Measurements from ENCODE around the gene PTPRC.
A peak's percentile ranks its signal among the peaks of the same experiment; 100 is the strongest.

PTPRC gene

DNA sequence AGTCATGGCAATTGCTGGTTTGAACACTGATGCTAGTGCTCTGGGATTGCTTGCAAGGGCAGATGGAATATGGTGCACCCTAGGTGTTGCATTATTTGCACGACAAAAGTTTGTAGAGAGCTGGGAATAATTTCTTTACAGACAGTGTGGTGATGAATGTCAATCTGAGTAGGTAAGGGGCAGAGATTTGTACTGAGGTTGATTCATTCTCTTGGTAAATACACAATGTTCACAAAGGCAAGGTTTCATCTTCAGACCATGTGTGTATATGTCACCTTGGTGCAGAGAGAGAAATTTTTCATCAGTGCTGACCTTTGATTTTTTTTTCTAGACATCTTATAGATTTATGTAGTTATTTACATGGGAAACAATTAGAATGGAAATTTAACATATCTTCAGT is 5.0 kb downstream of the PTPRC start:
- no peak for DNase-seq (ENCODE audit: low spot score)

DNA sequence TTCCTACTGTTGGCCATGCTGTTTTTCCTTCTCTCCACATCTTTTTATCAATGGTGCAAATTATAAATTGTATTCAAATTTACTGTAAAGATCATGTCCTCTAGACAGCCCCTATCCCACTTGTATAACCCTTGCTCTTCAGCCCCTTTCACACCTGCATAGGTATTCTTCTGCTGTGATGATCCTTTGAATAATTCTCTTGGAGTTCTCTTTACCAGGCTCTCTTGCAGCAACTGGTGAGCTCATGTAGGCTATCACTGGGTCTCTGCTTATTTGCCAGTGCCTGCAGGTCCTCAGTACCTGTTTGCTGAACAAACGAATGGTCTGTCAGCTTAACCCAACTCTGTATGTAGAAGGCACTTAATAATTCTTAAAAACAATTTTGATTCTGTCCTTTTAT is 8.2 kb downstream of the PTPRC start:
- DNase-seq (ENCODE audit: low spot score): no peak

DNA sequence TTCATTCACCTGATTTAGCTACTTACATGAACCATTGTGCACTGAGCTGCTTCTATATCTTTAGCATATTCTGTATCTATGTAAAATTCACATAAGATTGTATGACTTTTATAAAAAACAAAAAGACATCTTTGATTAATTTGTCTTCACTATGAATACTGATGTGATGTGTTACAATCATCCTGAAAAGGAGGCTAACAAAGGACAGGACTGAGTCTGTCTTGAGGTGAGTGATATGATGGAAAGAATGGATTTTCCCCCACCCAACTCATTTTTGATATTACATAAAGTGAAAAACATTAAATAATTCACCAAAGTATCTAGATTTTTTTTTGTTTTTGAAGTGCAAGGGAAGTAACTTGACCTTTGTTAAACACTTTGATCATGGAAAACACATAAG is 9.8 kb downstream of the PTPRC start:
- DNase-seq (ENCODE audit: low spot score): no peak

DNA sequence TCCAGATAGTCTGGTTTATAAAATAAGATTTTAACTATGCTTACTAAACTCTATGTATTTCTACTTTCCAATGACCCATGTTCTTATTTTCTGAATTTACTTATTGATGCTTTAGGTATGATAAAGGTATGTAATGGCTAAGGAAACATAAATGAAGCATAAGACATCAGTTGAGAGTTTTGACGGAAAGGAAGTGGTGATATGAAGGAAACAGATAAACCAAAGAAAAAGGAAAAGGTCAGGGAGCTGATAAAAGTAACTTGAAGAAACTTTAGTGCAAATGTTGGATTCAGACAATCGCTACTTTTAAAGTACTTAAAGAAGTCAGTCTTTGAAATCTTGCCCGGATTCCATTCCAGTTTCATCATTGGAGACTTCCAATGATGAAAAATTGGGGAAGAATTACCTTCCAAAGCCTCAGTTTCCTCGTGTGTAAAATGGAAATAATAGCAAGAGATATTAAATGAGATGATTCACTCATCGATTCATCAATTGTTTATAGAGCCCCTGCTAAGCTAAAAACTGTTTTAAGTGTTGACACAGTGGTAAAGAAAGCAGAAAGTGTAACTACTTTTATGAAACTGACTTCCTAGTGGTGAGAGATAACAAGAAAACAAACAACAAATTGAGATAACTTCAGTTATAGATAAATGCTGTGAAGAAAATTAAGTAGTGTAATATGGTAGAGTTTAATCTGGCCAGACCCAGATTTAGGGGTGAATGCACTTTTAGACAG is 10.6 kb downstream of the PTPRC start:
- DNase-seq (ENCODE audit: low spot score): no peak

DNA sequence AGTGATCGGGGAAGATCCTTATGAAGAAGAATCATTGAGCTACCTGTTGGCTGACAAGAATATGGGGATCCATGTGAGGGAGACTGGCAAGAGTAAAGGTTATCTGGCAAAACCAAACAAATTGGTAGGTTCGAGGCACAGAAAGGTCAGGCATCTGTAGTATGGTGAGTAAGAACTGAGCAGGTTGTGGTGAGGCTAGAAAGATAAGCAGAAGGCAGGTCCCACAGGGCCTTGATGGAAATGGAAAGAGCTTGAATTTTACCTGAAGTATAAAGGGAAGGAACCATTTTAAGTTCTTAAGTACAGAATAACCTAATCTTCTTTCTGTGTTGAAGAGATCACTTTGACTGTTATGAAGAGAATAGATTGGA is 11.1 kb downstream of the PTPRC start:
- no peak for DNase-seq (ENCODE audit: low spot score)

DNA sequence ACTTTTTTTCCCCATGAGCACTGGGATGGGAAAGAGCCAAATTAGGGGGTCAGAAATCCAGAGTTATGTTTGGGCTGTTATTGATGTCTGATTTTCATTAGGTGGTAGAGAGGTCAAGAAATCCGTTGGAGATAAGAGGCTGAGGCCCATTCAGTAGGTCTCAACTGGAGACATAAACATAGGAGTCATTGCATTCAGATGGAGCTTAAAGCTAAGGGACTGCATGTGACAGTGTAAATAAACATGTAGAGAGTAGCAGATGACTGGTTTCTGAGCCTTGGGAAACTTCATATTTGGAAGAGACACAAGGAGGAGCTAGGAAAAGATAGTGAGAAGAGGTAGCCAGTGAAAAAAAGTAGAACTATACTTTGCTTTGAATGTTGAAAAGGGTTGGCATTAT is 11.7 kb downstream of the PTPRC start:
- DNase-seq (ENCODE audit: low spot score): no peak

DNA sequence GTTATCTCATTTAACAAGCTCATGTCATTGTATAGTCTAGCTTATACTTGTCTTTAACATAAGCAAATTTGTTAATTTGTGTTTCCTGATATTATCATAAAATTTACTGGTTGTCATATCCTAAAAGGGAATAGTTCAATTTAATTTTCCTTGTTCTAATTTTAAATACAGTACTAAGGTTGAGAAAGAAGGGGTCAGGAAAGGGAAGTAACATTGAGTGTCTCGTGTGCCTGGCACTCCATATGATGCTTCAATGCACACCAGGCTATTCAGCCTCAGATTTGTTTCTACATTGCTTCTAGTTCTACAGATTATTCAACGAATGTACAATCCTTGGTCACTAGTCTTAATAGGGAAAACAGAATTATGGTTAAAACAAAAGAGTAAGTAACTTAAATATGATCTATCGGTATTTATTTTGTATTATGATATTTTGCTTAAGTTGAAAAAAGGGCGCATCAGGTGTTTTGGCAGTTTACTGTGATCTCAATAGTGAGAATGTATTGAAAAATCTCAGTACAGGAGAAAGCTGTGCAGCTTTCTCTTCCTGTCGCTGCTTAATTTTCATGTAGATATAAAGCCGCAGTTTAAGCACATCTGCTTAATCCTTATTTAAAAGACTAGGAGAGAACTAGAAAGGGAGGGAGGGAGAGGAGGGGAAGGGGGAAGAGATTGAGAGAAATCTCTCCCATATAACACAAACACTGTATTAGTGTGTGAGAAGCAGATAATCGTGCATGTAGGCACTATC is 13.0 kb downstream of the PTPRC start:
- DNase-seq (ENCODE audit: low spot score): no peak

DNA sequence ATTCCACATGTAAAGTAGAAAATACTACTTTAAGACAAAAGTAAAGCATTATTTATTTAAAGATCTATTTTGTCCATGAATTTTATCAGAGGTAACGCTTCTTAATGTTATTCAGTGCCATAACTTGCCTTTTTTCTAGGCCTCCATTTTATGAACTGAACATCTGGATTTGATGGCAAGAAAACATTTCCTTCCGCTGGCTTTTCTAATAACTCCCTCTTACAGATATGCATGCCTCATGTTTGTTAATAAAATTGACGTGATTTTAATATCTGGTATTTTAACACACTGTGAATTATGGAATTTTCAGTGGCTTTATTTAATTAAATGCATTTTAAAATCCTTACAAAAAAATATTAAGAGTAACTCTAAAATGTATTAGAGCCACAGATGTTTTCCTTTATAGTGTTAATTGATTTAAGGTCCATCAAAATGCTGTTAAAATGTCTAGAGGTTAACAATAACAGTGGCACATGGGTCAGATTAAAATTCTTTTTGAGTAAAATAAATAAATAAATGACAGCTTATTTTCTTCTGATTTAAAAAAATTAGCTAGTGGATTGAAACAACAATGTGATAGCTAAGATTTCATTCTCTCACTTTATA is 15.1 kb downstream of the PTPRC start:
- no peak for DNase-seq (ENCODE audit: low spot score)

DNA sequence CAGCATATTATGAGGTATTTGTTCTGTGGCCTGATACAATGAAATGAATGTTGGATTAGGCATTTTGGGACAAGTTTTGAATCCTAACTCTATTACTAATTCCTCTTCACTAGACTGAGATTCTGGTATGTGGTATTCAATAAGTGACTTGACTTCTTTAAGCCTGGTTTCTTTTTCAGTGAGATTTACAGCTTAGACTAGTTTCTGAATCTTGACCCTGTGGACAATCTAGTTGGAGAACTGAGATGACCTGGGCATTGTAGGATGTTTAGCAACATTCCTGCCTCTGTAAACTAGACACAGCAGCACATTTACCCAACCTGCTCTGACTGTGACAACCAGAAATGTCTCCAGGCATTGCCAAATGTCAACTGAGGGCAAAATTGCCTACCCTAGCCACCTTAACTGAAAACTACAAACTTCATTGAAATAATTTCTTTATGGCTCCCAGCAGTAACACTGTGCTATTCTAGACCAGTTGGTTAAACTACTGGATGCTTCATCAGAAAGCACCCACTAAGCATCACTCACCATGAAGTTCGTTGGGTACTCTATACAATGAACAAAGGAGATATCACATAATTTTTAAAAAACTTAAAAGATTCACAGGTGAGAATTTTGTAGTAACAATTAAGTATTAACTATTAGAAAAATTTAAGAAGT is 16.8 kb downstream of the PTPRC start:
- DNase-seq (ENCODE audit: low spot score): no peak

DNA sequence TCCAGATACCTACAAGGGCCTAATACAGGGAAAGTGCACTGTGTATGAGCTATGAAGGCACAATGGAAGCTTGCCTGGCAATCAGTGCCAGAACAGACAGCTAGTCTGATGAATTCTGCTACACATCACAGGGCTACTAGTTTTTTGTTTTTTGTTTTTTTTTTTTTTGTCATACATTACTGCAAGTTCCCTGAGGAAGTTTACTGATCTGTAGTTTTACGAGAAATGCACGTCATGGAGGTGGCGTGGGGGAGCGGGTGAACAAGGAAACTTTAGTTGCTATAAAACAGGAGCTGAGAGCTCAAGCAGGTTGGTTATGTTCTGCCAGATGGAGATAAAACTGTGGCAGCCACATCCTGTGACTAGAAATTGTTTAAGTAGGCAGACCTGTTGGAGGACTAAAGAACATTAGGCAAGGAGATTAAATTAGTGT is 17.7 kb downstream of the PTPRC start:
- no peak for DNase-seq (ENCODE audit: low spot score)

DNA sequence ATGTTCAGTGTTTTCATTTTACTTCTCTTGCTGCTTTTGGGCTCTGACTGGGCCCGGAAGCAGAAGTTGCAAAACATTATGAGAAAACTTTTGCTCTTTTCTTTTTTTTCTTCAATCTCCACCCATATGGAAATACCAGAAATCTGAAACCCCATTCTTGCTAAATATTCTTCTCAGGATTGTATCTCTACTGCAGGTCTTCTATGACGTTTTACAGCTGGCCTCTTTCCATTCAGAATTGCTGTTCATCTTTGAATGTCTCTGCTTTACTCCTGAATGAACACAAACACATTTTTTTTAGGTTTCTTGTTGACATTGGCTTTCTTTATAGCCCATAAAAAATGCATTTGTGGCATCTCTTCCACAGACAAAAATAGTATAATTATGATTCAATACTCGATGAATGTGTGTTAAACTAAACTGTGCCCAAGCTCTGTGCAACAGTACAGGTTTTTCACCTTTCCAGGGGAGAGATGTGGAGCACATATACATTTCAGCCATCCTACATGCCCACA is 18.8 kb downstream of the PTPRC start:
- no peak for DNase-seq (ENCODE audit: low spot score)

DNA sequence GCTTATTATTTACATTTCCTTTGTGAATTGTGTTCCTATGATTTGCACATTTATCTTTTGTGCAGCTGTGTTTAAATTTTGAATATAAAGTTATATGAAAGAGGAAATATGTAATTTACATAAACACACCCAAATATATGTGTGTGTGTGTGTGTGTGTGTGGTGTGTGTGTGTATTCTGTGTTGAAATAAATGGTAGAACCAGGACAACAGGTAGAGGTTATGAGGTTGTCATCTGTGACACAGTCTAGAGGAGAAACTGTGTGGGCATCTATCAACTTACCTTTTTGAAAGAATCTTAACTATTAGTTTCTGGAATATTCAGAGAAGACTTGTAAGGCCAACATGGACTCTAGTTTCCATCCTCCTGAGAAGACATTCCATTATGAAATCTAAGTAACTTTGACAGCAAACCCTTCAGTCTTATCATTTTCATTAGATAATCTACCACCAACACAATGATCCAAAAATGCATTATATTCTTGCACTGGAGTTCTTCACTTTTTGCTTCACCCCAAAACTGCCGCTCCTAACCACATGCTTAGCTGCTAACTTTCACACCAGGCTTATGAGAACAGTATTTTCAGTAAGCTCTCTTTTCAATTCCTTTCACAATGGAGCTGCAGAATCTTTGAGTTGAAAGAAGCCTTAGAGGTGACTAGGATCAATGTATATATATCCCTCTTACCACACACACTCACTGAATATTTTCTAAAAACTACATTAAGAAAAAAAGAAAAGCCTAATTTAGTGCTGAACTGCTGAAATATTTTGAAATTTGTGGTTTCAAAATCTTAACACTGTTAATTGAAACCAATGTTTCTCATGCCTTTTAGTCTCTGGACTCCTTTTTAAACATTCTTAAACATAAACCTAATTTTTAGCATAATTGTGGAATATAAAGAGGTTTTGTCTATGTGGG is 21.8 kb downstream of the PTPRC start:
- no peak for DNase-seq (ENCODE audit: low spot score)

DNA sequence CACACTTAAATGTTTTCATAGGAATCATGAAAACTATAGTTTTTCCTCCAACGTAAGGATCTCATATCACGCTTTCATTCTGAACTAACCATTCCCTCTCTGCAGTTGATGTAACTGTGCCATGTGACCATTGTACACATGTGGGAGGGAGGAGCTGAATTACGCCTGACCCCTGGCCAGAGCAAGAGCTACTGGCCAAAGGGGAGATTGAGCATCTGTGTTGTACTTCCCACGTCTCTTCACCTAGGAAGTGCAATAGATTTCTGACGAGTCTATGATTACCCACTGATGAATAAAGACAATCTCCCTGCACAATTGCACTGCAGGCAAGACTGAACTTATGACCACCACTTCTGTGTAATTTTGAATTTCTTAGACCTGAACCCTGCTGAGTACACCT is 24.0 kb downstream of the PTPRC start:
- DNase-seq (ENCODE audit: low spot score): no peak

DNA sequence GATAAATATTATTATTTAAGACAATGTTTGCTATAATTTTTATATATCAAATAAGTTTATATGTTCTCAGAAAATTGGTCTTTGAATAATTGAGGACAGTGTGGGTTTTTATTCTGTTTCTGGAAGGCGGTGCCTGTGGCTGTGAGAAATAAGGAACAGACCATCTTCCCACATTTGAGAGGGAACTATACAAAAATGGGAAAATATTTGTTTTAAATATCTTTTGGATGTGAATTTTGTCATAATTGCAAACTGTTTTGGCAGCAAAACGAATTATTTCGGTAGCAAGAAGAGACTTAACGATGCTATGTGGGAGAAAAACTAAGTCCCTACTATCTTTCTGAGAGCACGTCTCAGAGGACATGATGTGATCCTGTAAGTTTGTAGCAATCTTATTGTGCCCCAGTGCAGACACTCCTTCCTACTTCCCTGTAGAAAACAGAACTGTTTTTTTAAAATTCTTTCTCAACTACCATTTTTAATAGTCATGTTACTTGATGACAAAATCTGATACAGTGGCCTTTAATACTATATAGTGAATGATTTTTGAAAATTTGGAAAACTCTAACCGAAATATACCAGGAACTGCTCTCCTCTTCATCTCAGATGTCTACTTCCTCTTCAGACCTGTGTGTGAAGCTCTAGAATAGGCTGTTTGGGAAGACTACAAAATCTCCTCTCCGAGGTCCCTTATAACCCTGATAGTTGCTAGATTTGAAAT is 25.4 kb downstream of the PTPRC start:
- no peak for DNase-seq (ENCODE audit: low spot score)

DNA sequence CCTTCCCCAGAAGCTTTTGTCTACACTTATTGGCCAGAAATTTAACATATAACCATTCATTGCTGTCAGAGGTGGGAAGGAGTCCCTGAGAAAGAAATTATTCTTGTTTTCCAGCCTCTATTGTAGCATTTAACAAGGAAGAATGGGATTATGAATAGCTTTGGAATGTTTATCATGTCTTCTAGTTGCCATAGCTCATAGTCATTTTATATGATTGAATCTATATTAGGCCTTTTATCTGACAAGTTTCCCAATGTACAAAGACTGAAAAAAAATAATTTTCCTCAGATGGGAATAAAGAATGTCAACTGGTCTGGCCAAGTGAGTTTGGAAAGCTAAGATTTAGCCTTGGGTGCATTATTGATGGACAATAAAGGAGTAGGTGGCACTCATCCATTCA is 28.3 kb downstream of the PTPRC start:
- no peak for DNase-seq (ENCODE audit: low spot score)

DNA sequence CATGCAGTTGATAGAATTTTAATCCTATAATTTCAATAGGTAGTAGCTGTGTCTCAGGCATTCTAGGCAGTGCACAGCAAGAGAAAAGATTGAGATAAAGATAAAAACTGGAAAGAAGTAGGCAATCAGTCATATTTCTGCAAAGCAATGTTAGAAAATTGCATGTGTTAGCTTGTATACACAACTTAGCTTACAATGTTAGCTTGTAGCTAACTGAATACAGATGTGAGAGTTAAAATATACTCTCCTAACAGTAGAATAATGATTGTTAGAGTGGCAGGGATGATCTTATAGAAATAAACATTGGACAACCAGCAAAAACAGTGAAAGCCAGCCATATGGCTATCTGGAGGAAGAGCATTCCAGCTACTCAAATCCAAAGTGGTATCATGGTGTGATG is 29.0 kb downstream of the PTPRC start:
- no peak for DNase-seq (ENCODE audit: low spot score)

DNA sequence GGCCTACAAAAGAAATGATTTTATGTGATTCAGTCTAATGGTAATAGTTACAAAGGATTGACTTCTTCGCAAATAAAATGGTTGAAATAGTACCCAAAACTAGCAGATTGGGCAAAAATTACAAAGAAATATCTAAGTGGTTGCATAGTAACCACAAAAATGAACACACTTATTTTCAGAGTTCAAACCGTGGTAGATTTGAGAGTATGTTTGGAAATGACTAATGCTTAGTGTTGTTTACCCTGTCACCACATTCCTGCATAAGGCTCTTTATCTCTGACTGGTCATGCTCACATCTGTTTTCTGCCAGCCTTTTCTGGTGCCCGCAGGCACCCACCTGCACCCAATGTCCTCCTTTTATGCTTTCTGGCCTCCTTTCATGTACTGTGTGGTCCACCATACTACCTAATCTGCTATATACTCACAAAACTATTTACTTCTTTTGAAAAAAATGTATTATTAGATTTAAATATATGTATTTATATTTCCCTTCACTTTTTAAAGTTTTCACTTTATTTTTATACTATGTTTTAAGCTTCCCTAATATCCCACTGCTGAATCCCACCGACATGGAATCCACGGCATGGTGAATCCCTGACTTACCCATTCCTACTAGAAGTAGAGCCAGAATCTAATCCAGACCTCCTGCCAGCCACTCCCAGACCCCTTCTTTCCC is 30.3 kb downstream of the PTPRC start:
- DNase-seq (ENCODE audit: low spot score): peak; percentile 55

DNA sequence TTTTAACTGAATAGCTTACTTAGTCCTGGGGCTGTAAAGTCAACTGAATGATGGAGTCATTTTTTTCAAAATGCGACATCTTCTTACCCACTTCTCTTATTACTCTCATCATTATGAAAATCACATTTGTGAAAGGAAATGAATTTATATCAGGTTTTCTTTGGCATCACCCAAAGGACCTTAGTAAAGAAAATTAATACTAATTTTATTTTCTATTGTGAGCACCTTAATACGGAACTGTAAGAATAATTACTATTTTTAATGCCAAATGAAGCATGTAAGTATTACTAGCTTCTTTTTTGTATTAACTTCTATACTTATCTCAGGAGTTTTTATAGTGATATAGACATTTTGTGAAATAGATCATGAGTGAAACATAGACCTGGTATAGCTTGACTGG is 30.9 kb downstream of the PTPRC start:
- DNase-seq (ENCODE audit: low spot score): no peak

DNA sequence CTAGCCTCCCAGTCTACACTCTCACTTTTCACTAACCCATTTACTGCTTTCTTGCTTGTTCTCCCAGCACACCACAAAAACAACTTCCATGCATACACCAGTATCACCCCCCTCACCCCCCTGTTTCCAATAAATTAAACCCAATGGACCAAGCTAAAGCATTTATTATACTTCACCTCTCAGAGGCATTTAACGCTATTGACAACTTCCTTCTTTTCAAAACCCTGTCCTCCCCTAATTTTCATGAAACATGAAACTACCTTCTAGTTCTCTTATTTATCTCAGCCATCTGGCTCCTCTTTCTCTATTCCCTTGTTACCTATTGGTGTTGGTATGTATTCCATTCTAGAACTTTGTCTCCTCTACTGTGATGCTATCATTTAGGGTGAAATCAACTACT is 32.3 kb downstream of the PTPRC start:
- DNase-seq (ENCODE audit: low spot score): no peak

DNA sequence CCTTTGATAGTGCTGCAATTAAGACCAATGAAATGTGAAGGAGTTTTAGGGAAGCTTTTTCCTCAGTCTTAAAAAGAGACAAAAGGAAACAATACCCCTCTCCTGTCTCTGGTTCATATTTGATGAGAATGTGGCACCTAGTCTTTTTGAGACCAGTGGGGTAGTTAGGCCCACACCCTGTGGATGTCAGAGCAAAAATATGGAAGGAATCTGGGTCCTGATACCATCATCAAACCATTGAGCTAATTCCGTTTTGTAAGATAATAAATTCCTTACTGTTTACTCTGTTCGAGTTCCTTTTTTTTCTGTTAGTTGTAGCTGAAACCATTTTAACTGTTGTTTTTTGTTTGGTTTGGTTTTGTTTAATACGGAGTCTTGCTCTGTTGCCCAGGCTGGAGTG is 33.3 kb downstream of the PTPRC start:
- no peak for DNase-seq (ENCODE audit: low spot score)
